Ecto neural progenitor cell (in vitro differentiated cells): ENCODE results near the gene HOXC6.

Source experiments
- DNase-seq: peaks from one replicate; pipeline ENCODE4 v3.0.0-alpha.2; 2018; ENCODE audit warnings: low spot score

Gene HOXC6

GRCh38 chr12:54002915-54003389, 25.3 kb upstream of the HOXC6 start:
- DNase-seq: no peak

DNA sequence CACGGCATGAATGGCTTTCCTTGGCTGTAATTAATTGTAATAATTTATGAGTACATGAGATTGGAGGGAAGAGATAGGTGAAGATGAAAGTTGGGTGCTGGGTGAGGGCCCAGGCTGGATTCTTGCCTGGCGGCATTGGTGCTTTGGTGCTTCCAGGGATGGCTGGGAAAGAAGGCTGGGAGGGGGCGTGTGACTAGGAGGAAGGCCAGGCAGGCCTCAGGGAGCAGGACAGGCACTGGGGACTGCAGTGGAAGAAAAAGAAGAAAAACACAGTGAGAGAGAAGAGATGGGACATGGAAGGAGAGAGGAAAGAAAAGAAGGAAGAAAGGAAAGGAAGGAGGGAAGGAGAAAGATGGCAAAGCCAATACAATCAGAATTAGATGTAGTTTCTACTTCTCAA, 24.6 kb upstream of the HOXC6 start:
- DNase-seq: no peak

GRCh38 chr12:54004063-54004840, 24.0 kb upstream of the HOXC6 start:
- no peak for DNase-seq

DNA sequence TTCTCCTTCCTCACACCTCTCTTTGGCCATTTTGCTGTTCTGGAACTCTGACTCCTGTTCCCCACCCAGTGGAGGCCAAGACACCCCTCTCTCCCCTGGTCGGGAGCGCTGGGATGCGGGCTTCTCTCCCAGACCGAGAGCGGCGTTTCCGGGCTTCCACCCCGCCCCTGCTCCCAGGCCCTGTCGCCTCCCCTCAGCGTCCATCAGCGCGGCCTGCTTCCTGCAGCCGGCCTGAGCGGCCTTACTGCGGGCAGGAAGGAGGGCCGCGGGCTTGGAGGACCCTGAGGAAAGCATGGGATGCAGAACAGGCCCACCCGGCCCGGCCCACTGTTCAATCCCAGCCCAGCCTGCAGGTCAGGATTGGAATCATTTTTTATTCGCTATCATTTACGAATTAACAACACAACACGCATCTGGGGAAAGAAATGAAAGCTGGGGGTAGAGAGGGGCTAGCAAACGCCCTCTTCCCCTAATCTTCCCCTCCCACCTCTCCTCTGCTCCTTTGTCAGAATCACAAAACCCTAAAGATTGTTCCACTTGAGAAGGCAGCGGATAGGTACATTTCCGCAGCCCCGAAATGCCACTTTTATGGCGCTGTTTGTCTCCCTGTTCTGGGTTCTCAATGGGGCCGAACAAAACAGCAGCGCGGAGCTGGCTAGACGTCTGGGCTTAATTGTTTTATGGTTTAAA, 23.3 kb upstream of the HOXC6 start:
- DNase-seq: no peak

DNA sequence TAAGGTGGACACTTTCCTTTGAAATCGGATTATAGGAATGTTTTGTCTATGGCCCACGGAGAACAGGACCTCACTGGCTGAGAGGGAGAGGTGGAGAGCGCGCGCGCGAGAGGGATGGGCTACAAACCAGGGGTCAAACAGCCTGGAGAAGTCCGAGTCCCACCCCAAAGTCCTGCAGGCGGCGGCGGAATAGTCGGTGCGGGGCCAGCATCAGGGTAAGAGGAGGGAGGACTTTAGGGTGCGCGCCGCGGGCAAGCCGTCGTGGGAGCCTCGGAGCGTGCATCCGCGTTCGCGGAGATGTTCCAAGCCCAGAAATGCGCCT, 22.7 kb upstream of the HOXC6 start:
- no peak for DNase-seq

DNA sequence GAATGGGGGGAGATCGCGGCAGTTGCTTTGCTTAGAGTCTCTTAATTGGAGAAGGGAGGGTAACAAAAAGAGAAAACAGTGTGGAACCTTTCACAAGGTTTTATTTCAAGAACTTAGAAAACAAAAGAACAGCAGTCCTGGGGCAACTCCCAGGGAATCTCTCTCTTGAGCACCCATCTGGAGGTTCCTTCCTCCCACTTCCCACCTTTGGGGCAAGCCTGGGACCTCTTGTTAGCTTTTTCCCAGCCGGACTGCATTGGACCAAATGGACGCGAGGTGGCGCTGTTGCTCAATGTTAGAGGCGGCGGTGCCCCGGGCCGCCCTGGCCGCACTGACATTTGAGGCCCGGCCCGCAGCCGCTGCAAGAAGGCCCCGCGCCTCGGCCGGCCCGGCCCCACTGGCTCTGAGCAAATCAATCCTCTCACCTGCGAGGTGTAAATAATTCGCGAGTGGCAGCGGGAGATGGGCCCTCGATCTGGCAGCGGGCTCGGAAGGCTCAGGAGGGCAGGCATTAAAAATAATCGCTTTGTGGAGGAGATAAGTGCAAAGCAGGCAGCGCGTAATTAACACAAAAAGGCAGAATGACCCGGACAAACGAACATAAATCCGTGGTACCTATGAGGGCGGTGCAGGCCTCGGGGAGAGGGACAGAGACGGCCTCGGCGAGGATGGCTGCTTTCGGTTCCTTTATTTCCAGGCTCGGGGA, 22.2 kb upstream of the HOXC6 start:
- peak; percentile 98 for DNase-seq

DNA sequence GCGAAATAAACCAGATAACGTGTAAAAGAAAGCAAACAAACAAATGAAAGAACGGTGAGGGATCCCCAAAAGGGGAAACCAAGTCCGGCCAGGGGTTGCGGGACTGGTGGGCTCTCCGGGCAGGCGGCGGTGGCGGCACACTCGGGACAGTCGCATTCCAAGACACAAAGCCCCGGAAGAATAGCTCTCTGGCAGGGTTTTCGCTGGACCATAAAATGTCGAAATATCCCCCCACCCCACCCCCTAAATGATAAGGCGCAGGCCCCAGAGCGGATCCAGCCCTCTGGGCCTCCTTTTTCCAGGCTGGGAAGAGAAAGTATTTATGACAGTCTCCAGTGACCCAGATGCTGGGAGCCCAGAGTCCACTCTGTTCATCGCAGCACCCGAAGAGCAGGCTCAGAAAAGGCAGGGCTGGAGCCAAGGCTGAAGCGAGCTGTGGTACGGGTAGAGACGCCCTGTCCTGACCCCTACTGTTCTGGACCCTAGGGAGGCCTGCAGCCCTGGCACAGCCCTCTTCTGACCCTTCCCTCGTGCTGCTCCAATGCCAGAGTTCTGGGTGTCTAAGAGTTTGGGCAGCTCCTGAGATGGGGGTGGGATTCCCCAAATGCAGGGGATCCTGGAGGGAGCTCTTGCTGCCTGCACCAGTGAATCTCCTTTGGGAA, 21.6 kb upstream of the HOXC6 start:
- DNase-seq: no peak

DNA sequence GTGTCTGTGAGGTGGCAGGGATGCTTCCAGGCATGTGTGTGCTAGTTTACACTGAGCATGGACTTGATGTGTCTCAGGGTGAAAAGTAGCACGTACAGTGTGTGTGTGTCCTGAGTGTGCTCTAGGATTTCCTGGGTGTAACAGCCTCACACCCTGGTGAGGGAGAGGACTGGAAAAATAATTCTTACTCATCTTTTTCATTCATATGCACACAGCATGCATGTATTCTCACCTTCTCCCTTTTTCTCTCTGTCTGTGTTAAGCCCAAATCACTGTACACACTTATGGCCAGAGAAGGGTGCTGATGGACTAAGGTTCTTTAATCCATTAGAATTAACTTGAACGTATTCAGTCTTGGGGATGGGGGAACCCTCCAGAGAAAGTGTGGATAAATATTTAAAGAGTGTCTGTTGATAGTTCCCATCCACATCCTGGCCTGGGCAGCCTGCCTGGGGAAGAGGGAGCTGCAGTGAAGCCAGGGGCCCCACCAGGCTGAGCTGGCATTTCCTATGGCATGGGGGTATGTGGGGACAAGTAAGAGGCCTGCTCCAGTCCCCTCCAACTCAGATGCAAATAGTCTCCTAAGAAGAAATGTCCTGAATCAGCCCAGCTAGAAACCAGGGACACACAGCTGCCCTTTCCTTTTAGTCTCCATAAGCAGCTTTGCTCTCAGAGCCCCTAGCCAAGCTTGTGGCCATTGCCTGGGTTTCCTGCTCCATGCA, 20.5 kb upstream of the HOXC6 start:
- DNase-seq: no peak

DNA sequence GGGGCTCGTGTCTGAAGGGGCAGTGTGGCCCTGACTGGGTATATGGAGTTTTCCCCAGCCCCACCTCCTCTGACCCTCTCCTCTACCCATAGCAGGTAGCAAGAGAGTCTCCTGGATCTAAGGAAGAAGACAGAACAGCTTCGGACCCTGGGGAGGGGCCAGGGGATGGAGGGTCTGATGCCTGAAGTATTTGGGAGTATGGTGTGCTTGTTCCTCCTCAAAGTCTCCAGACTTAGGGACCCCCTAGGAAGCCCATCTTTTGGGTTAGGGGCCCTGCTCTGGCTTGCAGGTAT, 20.0 kb upstream of the HOXC6 start:
- no peak for DNase-seq

GRCh38 chr12:54009171-54010052, 18.8 kb upstream of the HOXC6 start:
- no peak for DNase-seq

DNA sequence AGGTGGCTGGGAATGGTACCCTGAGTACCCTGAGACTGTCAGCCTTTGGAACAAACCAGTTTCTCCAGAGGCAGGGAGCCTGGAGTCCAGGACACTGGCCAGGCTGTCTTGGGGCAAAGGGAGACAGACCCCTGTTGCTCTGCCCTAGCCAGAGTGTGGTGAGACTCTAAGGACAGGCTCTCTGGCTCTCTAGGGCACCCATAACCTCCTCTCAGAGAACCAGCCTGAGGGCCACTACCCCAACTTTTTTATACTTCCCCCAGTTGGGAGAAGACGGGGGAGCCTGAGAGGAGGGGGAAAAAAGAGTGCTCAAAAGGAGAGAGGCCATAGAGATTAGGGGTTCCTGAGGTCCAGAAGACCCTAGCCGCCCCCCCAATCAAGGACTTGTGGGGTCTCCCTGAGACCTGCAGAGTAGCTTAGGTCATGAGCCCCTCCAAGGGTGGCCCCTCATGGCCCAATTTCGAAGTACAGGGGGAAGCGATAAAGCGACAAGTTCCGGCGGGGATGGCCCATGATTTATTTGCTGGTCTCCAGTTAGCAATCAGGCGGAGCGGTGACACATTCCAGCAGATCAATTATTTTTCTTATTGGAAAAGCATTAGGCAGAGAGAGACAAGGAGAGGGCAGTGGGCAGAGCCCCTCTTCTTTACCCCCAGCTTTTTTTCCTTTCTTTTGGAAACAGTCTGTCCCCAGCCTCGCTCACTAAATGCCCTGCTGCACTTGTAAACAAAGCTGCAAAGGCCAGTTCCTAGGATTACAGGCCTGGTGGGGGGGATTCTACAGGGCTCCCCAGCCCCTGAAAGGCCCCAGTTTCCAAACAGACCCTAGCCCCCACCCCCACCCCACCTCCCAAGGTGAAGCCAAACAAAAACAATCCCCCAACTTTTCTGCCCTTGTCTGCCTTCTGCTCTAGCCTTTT, 17.9 kb upstream of the HOXC6 start:
- DNase-seq: no peak

GRCh38 chr12:54010972-54011664, 17.1 kb upstream of the HOXC6 start:
- DNase-seq: no peak

DNA sequence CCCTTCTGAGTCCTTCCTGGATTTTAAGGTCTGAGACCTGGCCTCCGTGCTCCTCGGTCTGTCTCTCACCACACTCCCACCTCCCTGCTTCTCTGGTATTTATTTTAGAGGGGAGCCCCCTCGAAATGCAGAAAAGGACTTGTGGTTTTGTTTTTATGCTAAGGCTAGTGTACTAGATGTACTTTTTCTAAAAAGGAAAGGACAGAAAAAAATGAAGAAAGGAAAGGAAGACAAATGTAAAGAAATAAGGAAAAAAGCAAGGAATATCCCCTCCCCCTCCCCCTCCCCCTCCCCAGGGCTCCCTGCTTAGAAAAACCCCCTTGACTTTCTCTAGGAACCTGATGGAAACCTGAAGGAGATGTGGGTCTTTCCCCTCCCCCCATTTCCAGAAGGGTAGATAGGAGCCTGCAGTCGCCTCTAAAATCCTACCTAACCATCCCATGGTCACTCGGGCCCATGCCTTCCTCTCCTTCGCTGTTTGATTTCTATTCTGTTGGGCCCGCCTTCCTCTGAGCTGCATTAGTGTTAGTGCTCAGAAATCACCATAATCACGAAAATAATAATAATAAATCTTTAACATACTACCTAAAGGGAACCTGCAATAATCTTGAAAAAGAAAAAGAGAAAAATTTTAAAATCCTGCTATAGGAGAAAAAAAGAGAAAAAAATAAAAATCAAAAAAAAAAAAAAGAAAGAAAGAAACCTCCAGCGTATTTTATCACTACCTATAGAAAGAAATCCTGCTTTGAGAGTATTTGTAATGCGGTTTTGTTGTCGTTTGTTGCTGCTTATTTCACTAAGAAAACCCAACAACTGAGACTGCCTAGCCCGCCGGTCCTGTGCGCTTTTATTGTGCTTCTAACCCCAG, 16.3 kb upstream of the HOXC6 start:
- no peak for DNase-seq

GRCh38 chr12:54012631-54013409, 15.4 kb upstream of the HOXC6 start:
- no peak for DNase-seq

- no peak for DNase-seq
Measured at GRCh38 chr12:54014377-54015017, 13.7 kb upstream of the HOXC6 start.

GRCh38 chr12:54015018-54015931, 13.0 kb upstream of the HOXC6 start:
- no peak for DNase-seq
